ENCODE measurements around the gene CFDP1. TPM values are rescaled to one million over a fixed set of nuclear protein-coding genes. Genes with fewer than 3 reads are reported as not detected.

The CFDP1 gene
- total RNA-seq, 2 experiments from 2014 or later: 35.1 to 36.2 TPM

GRCh38 chr16:75337430-75337829, 95.9 kb downstream of the CFDP1 start:
- CTCF ChIA-PET: no interaction called here
- Mint-ChIP-seq H3K27ac (no peak overlapping the region), H3K27me3 (no peaks in the 10 kb centered on the region), H3K9me3 (no peaks in the 10 kb centered on the region), H3K36me3 (ENCODE audit: low read depth) (no peaks in the 10 kb centered on the region), H3K4me1 (peaks cover 14% of the 10 kb centered on the region), H3K4me3 (no peak overlapping the region)
- DNase-seq: no peak
- POLR2A ChIA-PET: no interaction called here

GRCh38 chr16:75336521-75336920, 96.8 kb downstream of the CFDP1 start:
- no peaks in the 10 kb centered on the region for H3K27me3 Mint-ChIP-seq
- POLR2A ChIA-PET: interaction anchor here (1.4 kb wide), 1 partner anchor 21 kb away, joined by 3 read pairs; no protein-coding TSS in a partner anchor
- peaks cover 14% of the 10 kb centered on the region for H3K4me1 Mint-ChIP-seq
- no peak overlapping the region for H3K4me3 Mint-ChIP-seq
- H3K27ac Mint-ChIP-seq: no peak overlapping the region
- no peak for DNase-seq
- H3K9me3 Mint-ChIP-seq: no peaks in the 10 kb centered on the region
- CTCF ChIA-PET: no interaction called here
- H3K36me3 Mint-ChIP-seq (ENCODE audit: low read depth): no peaks in the 10 kb centered on the region

- Mint-ChIP-seq H3K27ac (peak overlapping the region; percentile 23), H3K27me3 (no peaks in the 10 kb centered on the region), H3K9me3 (no peaks in the 10 kb centered on the region), H3K4me1 (peaks cover 14% of the 10 kb centered on the region), H3K4me3 (no peak overlapping the region), H3K36me3 (ENCODE audit: low read depth) (no peaks in the 10 kb centered on the region)
- ChIA-PET POLR2A (interaction anchor here (0.5 kb wide), 1 partner anchor 61 kb away, joined by 3 read pairs; no protein-coding TSS in a partner anchor), CTCF (no interaction called here)
- DNase-seq: no peak
Measured at GRCh38 chr16:75333721-75334163, 99.6 kb downstream of the CFDP1 start.

GRCh38 chr16:75329943-75330342, 103.4 kb downstream of the CFDP1 start:
- DNase-seq: no peak
- no peaks in the 10 kb centered on the region for H3K36me3 Mint-ChIP-seq (ENCODE audit: low read depth)
- H3K27ac Mint-ChIP-seq: no peak overlapping the region
- H3K4me1 Mint-ChIP-seq: peaks cover 23% of the 10 kb centered on the region
- POLR2A ChIA-PET: no interaction called here
- H3K27me3 Mint-ChIP-seq: peaks cover 11% of the 10 kb centered on the region
- CTCF ChIA-PET: no interaction called here
- no peak overlapping the region for H3K4me3 Mint-ChIP-seq
- no peaks in the 10 kb centered on the region for H3K9me3 Mint-ChIP-seq

GRCh38 chr16:75326333-75326732, 107.0 kb downstream of the CFDP1 start:
- H3K9me3 Mint-ChIP-seq: no peaks in the 10 kb centered on the region
- no peaks in the 10 kb centered on the region for H3K36me3 Mint-ChIP-seq (ENCODE audit: low read depth)
- no peak for DNase-seq
- peaks cover 19% of the 10 kb centered on the region for H3K27me3 Mint-ChIP-seq
- no peak overlapping the region for H3K27ac Mint-ChIP-seq
- no peak overlapping the region for H3K4me3 Mint-ChIP-seq
- ChIA-PET POLR2A (no interaction called here), CTCF (interaction anchor here (0.5 to 0.6 kb wide), 2 partner anchors 93 to 296 kb away, joined by 3 read pairs; no protein-coding TSS in a partner anchor)
- H3K4me1 Mint-ChIP-seq: peaks cover 10% of the 10 kb centered on the region

GRCh38 chr16:75323933-75324332, 109.4 kb downstream of the CFDP1 start:
- CTCF ChIA-PET: interaction anchor here (0.6 kb wide), 1 partner anchor 20 kb away, joined by 3 read pairs; no protein-coding TSS in a partner anchor
- peaks cover 39% of the 10 kb centered on the region for H3K27me3 Mint-ChIP-seq
- no peaks in the 10 kb centered on the region for H3K36me3 Mint-ChIP-seq (ENCODE audit: low read depth)
- POLR2A ChIA-PET: no interaction called here
- no peak overlapping the region for H3K27ac Mint-ChIP-seq
- H3K4me1 Mint-ChIP-seq: peaks cover 26% of the 10 kb centered on the region
- no peaks in the 10 kb centered on the region for H3K9me3 Mint-ChIP-seq
- DNase-seq: no peak
- H3K4me3 Mint-ChIP-seq: no peak overlapping the region

- Mint-ChIP-seq H3K27me3 (peaks cover 41% of the 10 kb centered on the region), H3K4me3 (no peak overlapping the region), H3K36me3 (ENCODE audit: low read depth) (no peaks in the 10 kb centered on the region), H3K9me3 (no peaks in the 10 kb centered on the region), H3K4me1 (peaks cover 26% of the 10 kb centered on the region), H3K27ac (no peak overlapping the region)
- CTCF ChIA-PET: no interaction called here
- POLR2A ChIA-PET: no interaction called here
- DNase-seq: no peak
Measured at GRCh38 chr16:75323198-75323597, 110.1 kb downstream of the CFDP1 start.

- peaks cover 26% of the 10 kb centered on the region for H3K4me1 Mint-ChIP-seq
- no peak overlapping the region for H3K27ac Mint-ChIP-seq
- no peak overlapping the region for H3K4me3 Mint-ChIP-seq
- peaks cover 44% of the 10 kb centered on the region for H3K27me3 Mint-ChIP-seq
- H3K36me3 Mint-ChIP-seq (ENCODE audit: low read depth): no peaks in the 10 kb centered on the region
- POLR2A ChIA-PET: no interaction called here
- CTCF ChIA-PET: no interaction called here
- H3K9me3 Mint-ChIP-seq: no peaks in the 10 kb centered on the region
- DNase-seq: no peak
Measured at GRCh38 chr16:75322740-75323139, 110.6 kb downstream of the CFDP1 start.

- H3K27ac Mint-ChIP-seq: no peak overlapping the region
- H3K9me3 Mint-ChIP-seq: no peaks in the 10 kb centered on the region
- DNase-seq: no peak
- H3K36me3 Mint-ChIP-seq (ENCODE audit: low read depth): peaks cover 3% of the 10 kb centered on the region
- H3K27me3 Mint-ChIP-seq: peaks cover 49% of the 10 kb centered on the region
- CTCF ChIA-PET: no interaction called here
- H3K4me3 Mint-ChIP-seq: no peak overlapping the region
- POLR2A ChIA-PET: no interaction called here
- H3K4me1 Mint-ChIP-seq: peaks cover 16% of the 10 kb centered on the region
Measured at GRCh38 chr16:75320435-75320834, 112.9 kb downstream of the CFDP1 start.

GRCh38 chr16:75319513-75320411, 113.5 kb downstream of the CFDP1 start:
- Mint-ChIP-seq H3K9me3 (no peaks in the 10 kb centered on the region), H3K4me3 (no peak overlapping the region), H3K4me1 (peaks cover 16% of the 10 kb centered on the region), H3K36me3 (ENCODE audit: low read depth) (peaks cover 3% of the 10 kb centered on the region), H3K27ac (no peak overlapping the region), H3K27me3 (peaks cover 43% of the 10 kb centered on the region)
- ChIA-PET POLR2A (no interaction called here), CTCF (no interaction called here)
- no peak for DNase-seq

GRCh38 chr16:75318737-75319136, 114.6 kb downstream of the CFDP1 start:
- H3K27me3 Mint-ChIP-seq: peaks cover 39% of the 10 kb centered on the region
- no peak overlapping the region for H3K4me3 Mint-ChIP-seq
- no peak for DNase-seq
- peaks cover 3% of the 10 kb centered on the region for H3K36me3 Mint-ChIP-seq (ENCODE audit: low read depth)
- POLR2A ChIA-PET: interaction anchor here (0.9 kb wide), 1 partner anchor 13 kb away, joined by 3 read pairs; no protein-coding TSS in a partner anchor
- H3K4me1 Mint-ChIP-seq: peaks cover 16% of the 10 kb centered on the region
- H3K9me3 Mint-ChIP-seq: no peaks in the 10 kb centered on the region
- H3K27ac Mint-ChIP-seq: no peak overlapping the region
- CTCF ChIA-PET: no interaction called here

- no peak overlapping the region for H3K27ac Mint-ChIP-seq
Measured at GRCh38 chr16:75317532-75317931, 115.8 kb downstream of the CFDP1 start.

GRCh38 chr16:75317101-75317522, 116.2 kb downstream of the CFDP1 start:
- CTCF ChIA-PET: interaction anchor here (0.6 to 0.7 kb wide), 2 partner anchors 60 to 70 kb away, joined by 4 to 5 read pairs; no protein-coding TSS in a partner anchor
- DNase-seq: no peak
- H3K36me3 Mint-ChIP-seq (ENCODE audit: low read depth): peaks cover 3% of the 10 kb centered on the region
- POLR2A ChIA-PET: no interaction called here
- no peak overlapping the region for H3K27ac Mint-ChIP-seq
- H3K4me3 Mint-ChIP-seq: no peak overlapping the region
- peaks cover 16% of the 10 kb centered on the region for H3K4me1 Mint-ChIP-seq
- H3K9me3 Mint-ChIP-seq: no peaks in the 10 kb centered on the region
- peaks cover 38% of the 10 kb centered on the region for H3K27me3 Mint-ChIP-seq

More at GRCh38 chr16:75317532-75317931, 115.8 kb downstream of the CFDP1 start:
- Mint-ChIP-seq H3K9me3 (no peaks in the 10 kb centered on the region), H3K4me1 (peaks cover 16% of the 10 kb centered on the region), H3K4me3 (no peak overlapping the region), H3K27me3 (peaks cover 38% of the 10 kb centered on the region), H3K36me3 (ENCODE audit: low read depth) (peaks cover 3% of the 10 kb centered on the region)
- POLR2A ChIA-PET: no interaction called here
- CTCF ChIA-PET: no interaction called here
- no peak for DNase-seq

All from activated CD4-positive, alpha-beta memory T cell treated with anti-CD3 and anti-CD28 coated beads, Interleukin-2, amount 10 ng/mL, durations not matched to agents 7 days and 5 days (primary cell).